ENCODE data around the gene ASB18.

Gene ASB18

GRCh38 chr2:236173729-236174607, 90.2 kb downstream of the ASB18 start:
- DNase-seq (ENCODE audit: low spot score), result peak; percentile 14

- DNase-seq (ENCODE audit: low spot score), result no peak
Observed at GRCh38 chr2:236173036-236173728, 91.0 kb downstream of the ASB18 start.

GRCh38 chr2:236172255-236173035, 91.8 kb downstream of the ASB18 start:
- no peak for DNase-seq (ENCODE audit: low spot score)

- DNase-seq (ENCODE audit: low spot score), result peak; percentile 4
Observed at GRCh38 chr2:236171680-236172254, 92.4 kb downstream of the ASB18 start.

GRCh38 chr2:236171181-236171679, 93.0 kb downstream of the ASB18 start:
- DNase-seq (ENCODE audit: low spot score), result no peak

- no peak for DNase-seq (ENCODE audit: low spot score)
Observed at GRCh38 chr2:236170590-236171165, 93.5 kb downstream of the ASB18 start.

GRCh38 chr2:236169741-236170589, 94.2 kb downstream of the ASB18 start:
- DNase-seq (ENCODE audit: low spot score), result peak; percentile 5

- DNase-seq (ENCODE audit: low spot score), result no peak
Observed at GRCh38 chr2:236169151-236169721, 95.0 kb downstream of the ASB18 start.

GRCh38 chr2:236168110-236169080, 95.8 kb downstream of the ASB18 start, which contains the start of gene GBX2:
Gene GBX2, minus strand, starts transcription at chr2:236168386. Its CDS starts 415 bp downstream, at chr2:236167971.
- peak; percentile 65 for DNase-seq (ENCODE audit: low spot score)

- peak; percentile 65 for DNase-seq (ENCODE audit: low spot score)
Observed at GRCh38 chr2:236167297-236168109, 96.7 kb downstream of the ASB18 start.

- no peak for DNase-seq (ENCODE audit: low spot score)
Observed at GRCh38 chr2:236166796-236167296, 97.4 kb downstream of the ASB18 start.

- no peak for DNase-seq (ENCODE audit: low spot score)
Observed at GRCh38 chr2:236165842-236166795, 98.1 kb downstream of the ASB18 start.

- DNase-seq (ENCODE audit: low spot score), result peak; percentile 12
Observed at GRCh38 chr2:236164925-236165841, 99.0 kb downstream of the ASB18 start.

GRCh38 chr2:236164201-236164924, 99.8 kb downstream of the ASB18 start:
- DNase-seq (ENCODE audit: low spot score), result peak; percentile 15
